SHP77 (cell line): ENCODE results near the gene ZNF74.
"Not testable (repeated sequence)": the region's sequence is repeated elsewhere in the genome, so short reads cannot be mapped to it uniquely, and the experiment has no call there.

Source experiments
- DNase-seq, 2 experiments: peaks; one replicate each; lab custom pipeline; 2025; lab: John Stamatoyannopoulos, UW

Gene ZNF74

DNA sequence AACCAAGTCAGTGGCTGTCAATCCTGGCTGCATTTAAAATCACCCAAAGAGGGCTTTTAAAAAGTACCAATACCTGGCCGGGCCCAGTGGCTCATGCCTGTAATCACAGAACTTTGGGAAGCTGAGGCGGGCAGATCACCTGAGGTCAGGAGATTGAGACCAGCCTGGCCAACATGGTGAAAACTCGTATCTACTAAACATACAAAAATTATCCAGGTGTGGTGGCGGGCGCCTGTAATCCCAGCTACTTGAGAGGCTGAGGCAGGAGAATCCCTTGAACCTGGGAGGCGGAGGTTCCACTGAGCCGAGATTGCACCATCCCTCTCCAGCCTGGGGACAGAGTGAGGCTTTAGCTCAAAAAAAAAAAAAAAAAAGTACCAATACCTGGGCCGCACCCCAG lies 17.7 kb upstream of the ZNF74 start:
- not testable (repeated sequence) for DNase-seq

DNA sequence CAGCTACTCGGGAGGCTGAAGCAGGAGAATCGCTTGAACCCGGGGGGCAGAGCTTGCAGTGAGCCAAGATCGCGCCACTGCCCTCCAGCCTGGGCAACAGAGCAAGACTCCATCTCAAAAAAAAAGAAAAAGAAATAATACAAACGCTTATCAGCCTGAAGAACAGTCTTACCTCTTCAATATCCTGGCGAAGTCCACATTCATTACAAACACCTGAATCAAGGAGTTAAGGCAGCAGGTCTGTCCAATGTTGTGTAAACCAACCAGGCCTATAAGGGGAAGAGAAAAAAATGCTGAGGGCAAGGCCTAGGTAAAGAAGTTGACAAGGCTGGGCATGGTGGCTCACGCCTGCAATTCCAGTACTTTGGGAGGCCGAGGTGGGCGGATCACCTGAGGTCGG lies 17.0 kb upstream of the ZNF74 start:
- not testable (repeated sequence) for DNase-seq

- no peak for DNase-seq
Observed at GRCh38 chr22:20378110-20378509, 15.8 kb upstream of the ZNF74 start.

GRCh38 chr22:20378684-20379083 lies 15.3 kb upstream of the ZNF74 start:
- not testable (repeated sequence) for DNase-seq

DNA sequence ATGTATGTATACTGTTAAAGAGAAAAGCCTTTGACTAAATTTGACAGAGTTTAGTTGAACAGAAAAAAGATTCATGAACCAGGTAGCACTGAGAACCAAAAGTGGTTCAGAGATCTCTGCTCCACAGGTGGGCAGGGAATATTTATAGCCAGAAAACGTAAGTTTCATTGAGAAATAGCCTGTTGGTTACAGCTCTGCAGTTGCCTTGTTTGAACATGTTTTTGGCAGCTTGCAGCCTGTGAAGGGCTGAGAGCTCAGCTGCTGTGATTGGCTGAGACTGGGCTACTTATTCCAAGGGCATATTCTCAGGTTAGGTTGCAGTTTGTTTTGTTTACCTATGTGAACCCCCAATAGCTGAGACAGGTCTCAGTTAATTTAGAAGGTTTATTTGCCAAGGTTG lies 13.5 kb upstream of the ZNF74 start:
- no peak for DNase-seq

- DNase-seq: no peak
Observed at GRCh38 chr22:20383538-20383937, 10.4 kb upstream of the ZNF74 start.

- DNase-seq: no peak
Observed at GRCh38 chr22:20384171-20384570, 9.8 kb upstream of the ZNF74 start.

DNA sequence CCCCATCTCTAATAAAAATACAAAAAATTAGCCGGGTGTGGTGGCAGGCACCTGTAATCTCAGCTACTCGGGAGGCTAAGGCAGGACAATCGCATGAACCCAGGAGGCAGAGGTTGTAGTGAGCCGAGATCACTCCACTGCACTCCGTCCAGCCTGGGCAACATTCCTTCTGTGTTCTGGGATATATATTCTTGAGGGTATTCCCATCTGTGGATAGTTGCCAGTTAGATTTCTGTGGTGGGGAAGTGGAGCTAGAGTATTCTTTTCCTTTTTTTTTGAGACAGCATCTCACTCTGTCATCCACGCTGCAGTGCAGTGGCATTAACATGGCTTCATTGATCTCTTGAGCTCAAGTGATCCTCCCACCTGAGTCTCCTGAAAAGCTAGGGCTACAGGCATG lies 9.1 kb upstream of the ZNF74 start:
- no peak for DNase-seq

GRCh38 chr22:20386336-20386735 lies 7.6 kb upstream of the ZNF74 start:
- DNase-seq: no peak

DNA sequence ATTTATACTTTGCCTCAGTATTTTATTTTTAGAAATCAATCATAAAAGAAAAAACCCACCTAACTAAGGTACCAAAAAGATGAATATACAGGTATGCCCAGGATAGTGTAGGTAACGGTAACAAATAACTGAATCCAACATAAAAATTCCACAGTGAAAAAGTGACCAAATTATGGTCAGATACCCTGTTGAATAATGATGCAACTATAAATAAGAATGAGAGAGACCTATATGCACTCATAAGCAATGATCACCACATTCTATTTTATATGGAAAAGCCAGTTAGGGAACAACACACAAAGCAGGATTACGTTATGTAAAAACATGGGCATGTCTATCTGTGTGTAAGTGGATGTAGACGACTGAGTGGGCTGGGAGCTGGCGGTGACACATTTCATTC lies 7.0 kb upstream of the ZNF74 start:
- DNase-seq: no peak

DNA sequence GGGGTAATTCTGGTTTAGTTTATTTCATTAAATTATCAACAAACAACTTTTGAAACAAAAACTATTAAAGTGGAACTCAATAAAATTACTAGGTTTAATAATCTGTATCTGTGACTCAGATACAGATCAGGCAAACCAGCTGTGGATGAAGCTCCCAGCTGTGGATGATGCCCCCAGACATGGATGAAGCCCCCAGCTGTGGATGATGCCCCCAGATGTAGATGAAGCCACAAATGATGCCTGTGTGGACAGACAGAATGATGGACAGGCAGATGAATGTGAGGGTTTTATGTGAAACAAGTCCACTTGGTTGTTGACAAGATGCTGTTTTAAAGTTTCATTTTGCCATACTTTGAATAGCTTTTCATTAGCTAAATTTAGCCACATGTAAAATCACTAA lies 5.8 kb upstream of the ZNF74 start:
- DNase-seq: no peak

DNA sequence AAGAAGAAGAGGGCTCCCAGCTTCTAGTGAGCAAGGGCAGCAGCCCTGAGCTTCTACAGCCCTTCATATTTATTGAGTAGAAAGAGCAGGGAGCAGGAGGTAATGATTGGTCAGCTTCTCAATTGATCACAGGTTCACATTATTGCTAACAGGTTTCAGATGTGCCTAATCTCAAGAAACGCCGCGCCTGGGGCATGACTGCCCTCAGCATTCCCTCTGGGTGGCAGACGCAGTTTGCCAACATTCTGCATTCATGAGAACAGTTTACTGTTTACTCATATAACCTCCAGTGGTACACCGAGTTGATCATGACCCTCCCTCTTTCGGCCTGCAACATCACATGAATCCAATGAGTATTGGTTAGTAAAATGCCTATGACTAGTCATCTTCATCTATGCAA lies 4.7 kb upstream of the ZNF74 start:
- DNase-seq: no peak

DNA sequence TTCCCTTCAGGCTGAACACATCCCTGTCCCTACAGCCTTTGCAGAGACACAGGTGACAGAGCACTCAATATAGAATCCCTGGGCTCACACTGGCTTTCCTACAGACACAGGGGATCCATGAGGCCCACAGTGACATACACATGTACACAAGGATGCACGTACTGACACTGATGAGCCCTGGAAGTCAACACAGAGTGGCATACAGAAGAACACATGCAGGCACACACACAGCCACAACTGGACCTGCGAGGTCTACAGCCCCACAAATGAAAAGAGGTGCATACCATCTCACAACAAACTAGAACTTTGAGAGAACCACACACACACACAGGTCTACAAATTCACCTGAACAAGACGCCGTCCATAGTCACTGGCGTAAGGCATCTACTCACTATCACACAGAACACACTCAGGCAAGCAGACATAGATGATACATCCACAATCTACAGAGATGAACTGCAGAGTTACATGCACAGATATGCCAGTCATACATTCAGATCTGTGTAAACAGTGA lies 3.5 kb upstream of the ZNF74 start:
- DNase-seq: no peak

DNA sequence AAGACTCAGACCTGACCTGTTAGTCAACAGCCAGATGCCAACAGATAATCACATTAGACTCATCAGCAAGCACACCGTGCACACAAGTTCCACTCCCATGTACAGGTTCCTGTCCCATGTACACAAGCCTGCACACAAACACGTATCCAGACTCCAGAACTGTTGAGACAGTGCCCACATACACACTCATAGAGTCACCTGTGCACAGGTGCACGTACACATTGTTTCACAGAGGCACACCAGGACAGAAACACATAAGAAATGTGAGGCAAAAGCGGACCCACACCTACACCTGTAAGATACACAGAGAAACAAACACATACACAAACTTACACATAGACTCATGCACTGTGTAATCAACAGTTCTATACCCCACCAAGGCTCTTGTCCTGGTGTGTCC lies 2.7 kb upstream of the ZNF74 start:
- DNase-seq: no peak

DNA sequence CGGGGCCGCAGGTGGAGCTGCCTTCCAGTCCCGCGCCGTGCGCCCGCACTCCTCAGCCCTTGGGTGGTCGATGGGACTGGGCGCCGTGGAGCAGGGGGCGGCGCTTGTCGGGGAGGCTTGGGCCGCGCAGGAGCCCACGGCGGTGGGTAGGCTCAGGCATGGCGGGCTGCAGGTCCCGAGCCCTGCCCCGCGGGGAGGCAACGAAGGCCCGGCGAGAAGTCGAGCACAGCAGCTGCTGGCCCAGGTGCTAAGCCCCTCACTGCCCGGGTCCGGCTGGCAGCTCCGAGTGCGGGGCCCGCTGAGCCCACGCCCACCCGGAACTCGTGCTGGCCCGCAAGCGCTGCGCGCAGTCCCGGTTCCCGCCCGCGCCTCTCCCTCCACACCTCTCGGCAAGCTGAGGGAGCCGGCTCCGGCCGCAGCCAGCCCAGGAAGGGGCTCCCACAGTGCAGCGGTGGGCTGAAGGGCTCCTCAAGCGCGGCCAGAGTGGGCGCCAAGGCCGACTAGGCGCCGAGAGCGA lies 1.5 kb upstream of the ZNF74 start:
- not testable (repeated sequence) for DNase-seq

- DNase-seq: no peak
Observed at GRCh38 chr22:20392983-20393704, 807 bp upstream of the ZNF74 start.

DNA sequence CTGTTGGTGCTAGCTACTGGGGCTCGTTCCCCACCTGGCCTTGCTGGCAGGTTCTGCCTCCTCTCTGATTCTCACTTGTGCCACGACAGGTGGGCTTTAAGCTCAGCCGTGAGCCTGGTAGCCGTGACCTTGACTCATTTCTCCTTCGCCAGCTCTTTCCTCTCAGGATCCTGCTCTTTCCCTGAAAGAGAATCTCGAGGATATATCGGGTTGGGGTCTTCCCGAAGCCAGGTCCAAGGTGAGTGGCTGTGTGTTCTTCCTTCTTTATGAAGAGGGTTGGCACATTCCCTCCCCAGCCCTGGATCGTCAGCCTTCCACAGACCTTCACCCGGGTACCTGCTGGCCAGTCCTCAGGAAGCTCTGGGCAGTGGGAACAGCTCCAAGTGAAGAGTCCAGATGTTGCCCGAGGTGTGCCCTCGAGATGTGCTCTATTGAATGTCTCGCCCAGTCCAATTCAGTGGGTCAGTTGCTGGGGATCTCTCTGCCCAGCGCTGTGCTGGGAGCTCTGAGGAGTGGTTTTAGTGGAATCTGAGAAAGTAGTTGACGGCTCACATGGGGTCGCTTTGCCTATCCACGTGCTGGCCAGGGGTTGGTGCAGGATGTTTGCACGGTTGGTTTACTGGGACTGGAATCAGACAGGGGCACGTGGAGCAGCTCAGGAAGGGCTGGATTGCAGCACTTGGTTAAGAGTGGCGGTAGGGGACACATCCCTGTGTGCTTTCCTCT lies 1.4 kb downstream of the ZNF74 start:
- no peak for DNase-seq

- DNase-seq: no peak
Observed at GRCh38 chr22:20395907-20396287, 1.9 kb downstream of the ZNF74 start.

DNA sequence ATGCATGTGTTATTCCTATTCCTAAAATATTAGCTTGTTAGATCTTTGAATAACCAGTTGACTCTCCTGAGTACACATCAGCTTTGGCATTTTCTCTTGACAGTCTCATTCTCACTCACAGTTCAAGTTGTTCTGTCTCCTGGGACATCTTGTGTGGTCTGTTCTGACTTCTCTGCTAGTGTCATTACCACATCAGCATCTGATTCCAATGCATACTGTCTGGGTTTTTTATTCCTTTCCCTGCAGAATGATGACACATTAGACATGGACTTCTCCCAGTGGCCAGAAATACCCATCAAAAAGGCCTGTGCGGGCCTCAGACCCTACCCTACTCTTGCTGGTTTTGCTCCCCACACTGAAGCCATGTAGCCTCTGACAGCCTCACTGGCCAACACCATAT lies 2.7 kb downstream of the ZNF74 start:
- DNase-seq: no peak

- DNase-seq: no peak
Observed at GRCh38 chr22:20397498-20397897, 3.5 kb downstream of the ZNF74 start.

GRCh38 chr22:20398420-20398819 lies 4.5 kb downstream of the ZNF74 start:
- DNase-seq: no peak

DNA sequence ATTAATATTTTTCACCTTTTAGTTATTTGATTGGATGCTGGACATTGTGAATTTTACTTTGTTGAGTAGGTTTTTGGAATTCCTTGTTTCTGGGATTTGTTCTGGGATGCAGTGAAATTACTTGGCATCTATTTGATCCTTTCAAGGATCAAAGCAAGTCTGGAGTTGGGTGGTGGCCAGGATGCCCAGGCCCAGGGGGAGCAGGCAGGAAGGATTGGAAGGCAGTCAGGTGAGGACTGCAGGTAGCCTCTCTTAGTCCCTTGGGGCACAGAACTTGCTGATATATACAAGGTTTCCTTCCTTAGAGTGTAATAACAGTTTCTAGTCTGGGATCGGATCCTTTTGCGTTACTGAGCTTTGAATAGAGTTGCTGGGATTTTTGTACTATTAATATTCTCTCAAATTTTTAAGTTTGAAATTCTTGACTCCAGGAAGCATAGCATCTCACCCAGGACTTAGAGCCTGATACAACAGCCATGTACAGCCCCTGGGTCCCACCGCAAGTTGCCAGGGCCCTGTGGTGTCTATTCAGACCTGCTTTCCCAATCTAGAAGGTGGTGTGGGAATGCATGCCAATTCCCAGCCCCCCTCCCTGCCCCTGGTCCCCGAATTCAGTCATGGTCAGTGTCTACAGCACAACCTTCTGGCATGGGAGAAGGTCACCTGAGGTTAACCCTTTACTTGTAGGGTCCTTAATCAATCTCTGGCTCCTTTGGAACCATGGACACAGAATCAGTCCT lies 6.1 kb downstream of the ZNF74 start:
- no peak for DNase-seq
